Dermis blood vessel endothelial cell (primary cell): Measurements from ENCODE around the gene P3R3URF. TPM values are rescaled to one million over a fixed set of nuclear protein-coding genes. Genes with fewer than 3 reads are reported as not detected.
"Not testable (repeated sequence)": the region's sequence is repeated elsewhere in the genome, so short reads cannot be mapped to it uniquely, and the experiment has no call there.

ENCODE experiments used
- DNase-seq: peaks from one replicate; pipeline ENCODE4 v3.0.0; 2010
- total RNA-seq: library from RNA; depleted of rRNA; stranded (reverse); fragments of >200 nt; gene quantifications from 2 replicates; pipeline ENCODE4 v1.2.3, GENCODE V29; 2014

The P3R3URF gene
- total RNA-seq, result not detected in 2 replicates

- no peak for DNase-seq
These were observed at the start of gene P3R3URF for GRCh38 chr1:46176211-46176865. Gene P3R3URF (minus strand): TSS chr1:46176488. CDS start chr1:46176471, 17 bp downstream.

GRCh38 chr1:46224966-46225365, 48.7 kb upstream of the P3R3URF start:
- no peak for DNase-seq

GRCh38 chr1:46223472-46223943, 47.2 kb upstream of the P3R3URF start:
- DNase-seq, result peak; percentile 95

- DNase-seq, result not testable (repeated sequence)
These were observed 46.8 kb upstream of the P3R3URF start for GRCh38 chr1:46223055-46223454.

GRCh38 chr1:46221749-46222148, 45.5 kb upstream of the P3R3URF start:
- no peak for DNase-seq

GRCh38 chr1:46220808-46221207, 44.5 kb upstream of the P3R3URF start:
- DNase-seq, result no peak

GRCh38 chr1:46219551-46220520, 43.5 kb upstream of the P3R3URF start:
- no peak for DNase-seq

GRCh38 chr1:46218443-46218842, 42.2 kb upstream of the P3R3URF start:
- DNase-seq, result no peak

GRCh38 chr1:46215504-46215903, 39.2 kb upstream of the P3R3URF start:
- DNase-seq, result no peak

- peak; percentile 41 for DNase-seq
These were observed 34.8 kb upstream of the P3R3URF start for GRCh38 chr1:46211051-46211450.

GRCh38 chr1:46210561-46210960, 34.3 kb upstream of the P3R3URF start:
- no peak for DNase-seq

GRCh38 chr1:46206399-46206798, 30.1 kb upstream of the P3R3URF start:
- no peak for DNase-seq

GRCh38 chr1:46205791-46206190, 29.5 kb upstream of the P3R3URF start:
- DNase-seq, result no peak

- no peak for DNase-seq
These were observed 28.9 kb upstream of the P3R3URF start for GRCh38 chr1:46205141-46205540.

GRCh38 chr1:46204406-46204742, 28.1 kb upstream of the P3R3URF start:
- peak; percentile 30 for DNase-seq

GRCh38 chr1:46203738-46204405, 27.6 kb upstream of the P3R3URF start:
- peak; percentile 22 for DNase-seq

- DNase-seq, result no peak
These were observed 23.0 kb upstream of the P3R3URF start for GRCh38 chr1:46199233-46199749.

- peak; percentile 74 for DNase-seq
These were observed 21.9 kb upstream of the P3R3URF start, which contains the start of gene POMGNT1 for GRCh38 chr1:46197964-46198811. Gene POMGNT1 (minus strand): TSS chr1:46198434. CDS start chr1:46197821, 613 bp downstream.

- no peak for DNase-seq
These were observed 21.3 kb upstream of the P3R3URF start for GRCh38 chr1:46197560-46197963.

GRCh38 chr1:46196609-46197008, 20.3 kb upstream of the P3R3URF start:
- DNase-seq, result no peak

GRCh38 chr1:46194641-46195193, 18.4 kb upstream of the P3R3URF start:
- no peak for DNase-seq
